ENCODE data around the gene NDRG3.

DNA sequence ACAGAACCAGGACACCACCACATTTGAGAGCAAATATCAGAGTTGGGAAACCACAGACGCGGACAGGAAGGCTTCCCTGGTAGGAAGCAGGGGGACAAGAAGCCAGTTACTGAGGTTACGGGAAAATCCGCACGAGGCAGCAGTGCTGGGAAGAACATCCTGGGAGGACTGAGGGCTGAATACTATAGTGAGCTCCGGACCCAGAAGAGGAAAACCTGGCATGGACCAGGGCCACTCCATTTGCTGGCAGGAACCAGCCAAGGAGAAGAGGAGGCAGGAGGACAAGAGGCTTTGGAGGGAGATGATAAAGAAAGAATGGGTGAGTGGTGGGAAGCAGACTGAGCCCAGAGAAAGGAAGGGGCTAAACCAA, 33.8 kb upstream of the NDRG3 start:
- TF ChIP-seq DPF2 (IDR thresholded peaks at IDR 0.05) (no peak), EED (IDR thresholded peaks at IDR 0.05; ENCODE audit: low read depth) (no peak), HDAC6 (IDR thresholded peaks at IDR 0.05; ENCODE audit: unreplicated experiment) (no peak), RCOR1 (conservative IDR thresholded peaks at IDR 0.05; ENCODE audit: low read depth, low read length) (no peak), YY1 (IDR thresholded peaks at IDR 0.05; ENCODE audit: low read depth, low read length) (no peak)
- TF ChIP-seq, protein P1, sequence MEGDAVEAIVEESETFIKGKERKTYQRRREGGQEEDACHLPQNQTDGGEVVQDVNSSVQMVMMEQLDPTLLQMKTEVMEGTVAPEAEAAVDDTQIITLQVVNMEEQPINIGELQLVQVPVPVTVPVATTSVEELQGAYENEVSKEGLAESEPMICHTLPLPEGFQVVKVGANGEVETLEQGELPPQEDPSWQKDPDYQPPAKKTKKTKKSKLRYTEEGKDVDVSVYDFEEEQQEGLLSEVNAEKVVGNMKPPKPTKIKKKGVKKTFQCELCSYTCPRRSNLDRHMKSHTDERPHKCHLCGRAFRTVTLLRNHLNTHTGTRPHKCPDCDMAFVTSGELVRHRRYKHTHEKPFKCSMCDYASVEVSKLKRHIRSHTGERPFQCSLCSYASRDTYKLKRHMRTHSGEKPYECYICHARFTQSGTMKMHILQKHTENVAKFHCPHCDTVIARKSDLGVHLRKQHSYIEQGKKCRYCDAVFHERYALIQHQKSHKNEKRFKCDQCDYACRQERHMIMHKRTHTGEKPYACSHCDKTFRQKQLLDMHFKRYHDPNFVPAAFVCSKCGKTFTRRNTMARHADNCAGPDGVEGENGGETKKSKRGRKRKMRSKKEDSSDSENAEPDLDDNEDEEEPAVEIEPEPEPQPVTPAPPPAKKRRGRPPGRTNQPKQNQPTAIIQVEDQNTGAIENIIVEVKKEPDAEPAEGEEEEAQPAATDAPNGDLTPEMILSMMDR (IDR thresholded peaks at IDR 0.05 in 2 of 3, conservative IDR thresholded peaks at IDR 0.05 in 1 of 3; ENCODE audit: control insufficient read depth in 2 of 3, extremely low read depth in 1 of 3, insufficient read depth in 1 of 3, low read depth in 3 of 3, low read length in 3 of 3) = no peak
- TF ChIP-seq, protein P2, sequence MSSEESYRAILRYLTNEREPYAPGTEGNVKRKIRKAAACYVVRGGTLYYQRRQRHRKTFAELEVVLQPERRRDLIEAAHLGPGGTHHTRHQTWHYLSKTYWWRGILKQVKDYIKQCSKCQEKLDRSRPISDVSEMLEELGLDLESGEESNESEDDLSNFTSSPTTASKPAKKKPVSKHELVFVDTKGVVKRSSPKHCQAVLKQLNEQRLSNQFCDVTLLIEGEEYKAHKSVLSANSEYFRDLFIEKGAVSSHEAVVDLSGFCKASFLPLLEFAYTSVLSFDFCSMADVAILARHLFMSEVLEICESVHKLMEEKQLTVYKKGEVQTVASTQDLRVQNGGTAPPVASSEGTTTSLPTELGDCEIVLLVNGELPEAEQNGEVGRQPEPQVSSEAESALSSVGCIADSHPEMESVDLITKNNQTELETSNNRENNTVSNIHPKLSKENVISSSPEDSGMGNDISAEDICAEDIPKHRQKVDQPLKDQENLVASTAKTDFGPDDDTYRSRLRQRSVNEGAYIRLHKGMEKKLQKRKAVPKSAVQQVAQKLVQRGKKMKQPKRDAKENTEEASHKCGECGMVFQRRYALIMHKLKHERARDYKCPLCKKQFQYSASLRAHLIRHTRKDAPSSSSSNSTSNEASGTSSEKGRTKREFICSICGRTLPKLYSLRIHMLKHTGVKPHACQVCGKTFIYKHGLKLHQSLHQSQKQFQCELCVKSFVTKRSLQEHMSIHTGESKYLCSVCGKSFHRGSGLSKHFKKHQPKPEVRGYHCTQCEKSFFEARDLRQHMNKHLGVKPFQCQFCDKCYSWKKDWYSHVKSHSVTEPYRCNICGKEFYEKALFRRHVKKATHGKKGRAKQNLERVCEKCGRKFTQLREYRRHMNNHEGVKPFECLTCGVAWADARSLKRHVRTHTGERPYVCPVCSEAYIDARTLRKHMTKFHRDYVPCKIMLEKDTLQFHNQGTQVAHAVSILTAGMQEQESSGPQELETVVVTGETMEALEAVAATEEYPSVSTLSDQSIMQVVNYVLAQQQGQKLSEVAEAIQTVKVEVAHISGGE (CRISPR knock-in tag; IDR thresholded peaks at IDR 0.05) = no peak
- TF ChIP-seq, protein P3, sequence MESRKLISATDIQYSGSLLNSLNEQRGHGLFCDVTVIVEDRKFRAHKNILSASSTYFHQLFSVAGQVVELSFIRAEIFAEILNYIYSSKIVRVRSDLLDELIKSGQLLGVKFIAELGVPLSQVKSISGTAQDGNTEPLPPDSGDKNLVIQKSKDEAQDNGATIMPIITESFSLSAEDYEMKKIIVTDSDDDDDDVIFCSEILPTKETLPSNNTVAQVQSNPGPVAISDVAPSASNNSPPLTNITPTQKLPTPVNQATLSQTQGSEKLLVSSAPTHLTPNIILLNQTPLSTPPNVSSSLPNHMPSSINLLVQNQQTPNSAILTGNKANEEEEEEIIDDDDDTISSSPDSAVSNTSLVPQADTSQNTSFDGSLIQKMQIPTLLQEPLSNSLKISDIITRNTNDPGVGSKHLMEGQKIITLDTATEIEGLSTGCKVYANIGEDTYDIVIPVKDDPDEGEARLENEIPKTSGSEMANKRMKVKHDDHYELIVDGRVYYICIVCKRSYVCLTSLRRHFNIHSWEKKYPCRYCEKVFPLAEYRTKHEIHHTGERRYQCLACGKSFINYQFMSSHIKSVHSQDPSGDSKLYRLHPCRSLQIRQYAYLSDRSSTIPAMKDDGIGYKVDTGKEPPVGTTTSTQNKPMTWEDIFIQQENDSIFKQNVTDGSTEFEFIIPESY (IDR thresholded peaks at IDR 0.05) = no peak
